K562 (cell line): ENCODE data around the gene SRRT. TPM values are rescaled to one million over a fixed set of nuclear protein-coding genes. Genes with fewer than 3 reads are reported as not detected.
A peak's percentile ranks its signal among the peaks of the same experiment; 100 is the strongest.

ENCODE experiments used
- ETV6 ChIP-seq, 3 experiments: fragments of 150-350 bp in 1 of 3; sonication (generic) in 1 of 3; formaldehyde crosslinking in 1 of 3; IDR thresholded peaks; 2 replicates each; pipeline versions ENCODE4 v1.6.1 to v1.8.0; 2014 to 2022; ENCODE audit warnings: borderline replicate concordance in 2 of 3, low read depth in 2 of 3, antibody characterized with exemption in 1 of 3, low read length in 1 of 3, mild to moderate bottlenecking in 1 of 3, missing genetic modification reagents in 1 of 3
- GTF2B ChIP-seq: IDR thresholded peaks from 2 replicates; pipeline ENCODE4 v1.6.1; 2011; ENCODE audit not compliant: insufficient read length; ENCODE audit errors: extremely low read depth
- GTF2F1 ChIP-seq: IDR thresholded peaks from 2 replicates; pipeline ENCODE4 v1.6.1; 2011; ENCODE audit warnings: low read depth, low read length, improper control_type of control experiment
- ILK ChIP-seq: fragments of 450-650 bp; IDR thresholded peaks from 2 replicates; pipeline ENCODE4 v1.6.1; 2016; ENCODE audit warnings: missing genetic modification characterization, low read depth, mild to moderate bottlenecking, missing compliant biosample characterization, moderate library complexity, borderline replicate concordance
- MCM7 ChIP-seq, 2 experiments: fragments of 450-650 bp; IDR thresholded peaks; 2 replicates each; pipeline ENCODE4 v1.6.1; 2016 to 2018
- MIER1 ChIP-seq: fragments of 450-650 bp; IDR thresholded peaks from 2 replicates; pipeline ENCODE4 v1.6.1; 2016; ENCODE audit warnings: antibody characterized with exemption, mild to moderate bottlenecking, low read depth
- POLR2AphosphoS2 ChIP-seq: IDR thresholded peaks from 2 replicates; pipeline ENCODE4 v1.6.1; 2012; ENCODE audit warnings: low read length, improper control_type of control experiment
- RB1 ChIP-seq: fragments of 450-650 bp; IDR thresholded peaks from 2 replicates; pipeline ENCODE4 v1.6.1; 2017; ENCODE audit warnings: low read depth, mild to moderate bottlenecking
- TCFL5 ChIP-seq: fragments of 250-450 bp; sonication (Bioruptor Pico); conservative IDR thresholded peaks from 2 replicates; pipeline ENCODE4 v1.6.1; 2021; ENCODE audit warnings: mild to moderate bottlenecking, moderate library complexity, matching md5 sums
- ZBTB11 ChIP-seq, 3 experiments: fragments of 200-800 bp in 1 of 3; fragments of 250-450 bp in 1 of 3; fragments of 450-650 bp in 1 of 3; sonication (Bioruptor Pico) in 1 of 3; sonication (Bioruptor generic) in 1 of 3; formaldehyde crosslinking in 1 of 3; IDR thresholded peaks; 2 replicates each; pipeline versions ENCODE4 v1.6.1 to v1.8.0; 2016 to 2022; ENCODE audit warnings: mild to moderate bottlenecking in 2 of 3, missing genetic modification characterization in 2 of 3, missing compliant biosample characterization in 1 of 3, moderate library complexity in 1 of 3
- ZNF212 ChIP-seq: fragments of 450-650 bp; formaldehyde crosslinking; IDR thresholded peaks from 2 replicates; pipeline ENCODE4 v1.4.0; 2020; ENCODE audit warnings: mild to moderate bottlenecking
- ZNF24 ChIP-seq: fragments of 450-650 bp; IDR thresholded peaks from 2 replicates; pipeline ENCODE4 v1.6.1; 2016
- ZNF41 ChIP-seq: fragments of 250-450 bp; sonication (Bioruptor Pico); conservative IDR thresholded peaks from 2 replicates; pipeline ENCODE4 v1.4.0; 2020; ENCODE audit warnings: mild to moderate bottlenecking
- ZNF431 ChIP-seq: sonication (generic); formaldehyde crosslinking; IDR thresholded peaks from 2 replicates; pipeline ENCODE4 v1.8.0; 2022; ENCODE audit warnings: mild to moderate bottlenecking, missing genetic modification reagents
- ZNF436 ChIP-seq: fragments of 250-450, 450-650 bp; sonication (Bioruptor Pico); formaldehyde crosslinking; IDR thresholded peaks from 2 replicates; pipeline ENCODE4 v1.7.0; 2020; ENCODE audit warnings: mild to moderate bottlenecking
- polyA plus RNA-seq, 8 experiments: library from polyadenylated mRNA; depleted of rRNA in 4 of 8; stranded (reverse) in 5 of 8; unstranded in 3 of 8; fragments of >200 nt; fragmentation: Nextera tagmentation in 2 of 8; fragmentation: Illumina TruSeq in 1 of 8; extraction: Ambion mirVana in 2 of 8; extraction: Trizol in 1 of 8; gene quantifications; 2 replicates each; pipeline versions ENCODE4 v1.2.1 to v1.2.3, GENCODE V29; 2011 to 2014; ENCODE audit warnings: inconsistent platforms in 1 of 8, missing spikeins in 1 of 8
- total RNA-seq, 7 experiments: library from RNA; depleted of rRNA in 6 of 7; stranded (reverse); fragments of >200 nt in 6 of 7; fragmentation: Illumina TruSeq in 2 of 7; extraction: Trizol in 2 of 7; gene quantifications; 2 replicates each; pipeline versions ENCODE4 v1.2.1 to v1.2.3, GENCODE V29; 2011 to 2021; ENCODE audit warnings: low replicate concordance in 1 of 7
- TF ChIP-seq, protein P1 (sequence below): sonication (generic); formaldehyde crosslinking; IDR thresholded peaks from 2 replicates; pipeline ENCODE4 v1.8.0; 2022; ENCODE audit warnings: mild to moderate bottlenecking, missing genetic modification reagents
- TF ChIP-seq, protein P2 (sequence below): fragments of 450-650 bp; formaldehyde crosslinking; IDR thresholded peaks from 2 replicates; pipeline ENCODE4 v1.4.0; 2020; ENCODE audit warnings: mild to moderate bottlenecking
- TF ChIP-seq, protein P3 (sequence below): fragments of 250-450 bp; sonication (Bioruptor Pico); IDR thresholded peaks from 2 replicates; pipeline ENCODE4 v1.4.0; 2020; ENCODE audit warnings: mild to moderate bottlenecking, moderate library complexity

SRRT gene
- total and polyA plus RNA-seq, 9 of the 15 experiments (the other 6 are each of a cell fraction or from before 2014, with no cell fraction given): 10.3 to 263 (median 84.4) TPM

GRCh38 chr7:100895956-100896731 lies 21.2 kb downstream of the SRRT start (continued):
- no peak for TF ChIP-seq GTF2B
- TF ChIP-seq MIER1: peak; percentile 80; the same call in 1 of the 2 replicates
- TF ChIP-seq, protein P1, sequence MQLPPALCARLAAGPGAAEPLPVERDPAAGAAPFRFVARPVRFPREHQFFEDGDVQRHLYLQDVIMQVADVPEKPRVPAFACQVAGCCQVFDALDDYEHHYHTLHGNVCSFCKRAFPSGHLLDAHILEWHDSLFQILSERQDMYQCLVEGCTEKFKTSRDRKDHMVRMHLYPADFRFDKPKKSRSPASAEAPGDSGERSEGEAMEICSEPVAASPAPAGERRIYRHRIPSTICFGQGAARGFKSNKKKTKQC (CRISPR knock-in tag): peak; percentile 73; the same call in 1 of the 2 replicates
- TF ChIP-seq ZNF24: no peak
- no peak for TF ChIP-seq ZNF212 (CRISPR knock-in tag)
- no peak for TF ChIP-seq ILK (tag)
- no peak for TF ChIP-seq MCM7 (IDR thresholded peaks at IDR 0.05)
- TF ChIP-seq ETV6 (IDR thresholded peaks at IDR 0.05; ENCODE audit: borderline replicate concordance in 1 of 2, low read depth in 2 of 2, low read length in 1 of 2): no peak
- no peak; the same call in 1 of the 2 replicates for TF ChIP-seq ETV6 (CRISPR knock-in tag; IDR thresholded peaks at IDR 0.05; ENCODE audit: borderline replicate concordance)
- TF ChIP-seq TCFL5 (CRISPR knock-in tag): no peak
- TF ChIP-seq ZNF436 (CRISPR knock-in tag): no peak
- TF ChIP-seq ZNF41: no peak
- TF ChIP-seq ZBTB11 (CRISPR knock-in tag; IDR thresholded peaks at IDR 0.05): 0 out of 6 replicates have a peak, but pooled peaks of 1 of the 3 experiments have one; percentile 32
- no peak for TF ChIP-seq RB1
- TF ChIP-seq ZNF431 (CRISPR knock-in tag): 0 out of 2 replicates have a peak, but pooled peaks have one; percentile 70
- TF ChIP-seq GTF2F1: 0 out of 2 replicates have a peak, but pooled peaks have one; percentile 29
- TF ChIP-seq POLR2AphosphoS2: no peak
- TF ChIP-seq, protein P2, sequence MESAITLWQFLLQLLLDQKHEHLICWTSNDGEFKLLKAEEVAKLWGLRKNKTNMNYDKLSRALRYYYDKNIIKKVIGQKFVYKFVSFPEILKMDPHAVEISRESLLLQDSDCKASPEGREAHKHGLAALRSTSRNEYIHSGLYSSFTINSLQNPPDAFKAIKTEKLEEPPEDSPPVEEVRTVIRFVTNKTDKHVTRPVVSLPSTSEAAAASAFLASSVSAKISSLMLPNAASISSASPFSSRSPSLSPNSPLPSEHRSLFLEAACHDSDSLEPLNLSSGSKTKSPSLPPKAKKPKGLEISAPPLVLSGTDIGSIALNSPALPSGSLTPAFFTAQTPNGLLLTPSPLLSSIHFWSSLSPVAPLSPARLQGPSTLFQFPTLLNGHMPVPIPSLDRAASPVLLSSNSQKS (CRISPR knock-in tag): no peak
- TF ChIP-seq, protein P3, sequence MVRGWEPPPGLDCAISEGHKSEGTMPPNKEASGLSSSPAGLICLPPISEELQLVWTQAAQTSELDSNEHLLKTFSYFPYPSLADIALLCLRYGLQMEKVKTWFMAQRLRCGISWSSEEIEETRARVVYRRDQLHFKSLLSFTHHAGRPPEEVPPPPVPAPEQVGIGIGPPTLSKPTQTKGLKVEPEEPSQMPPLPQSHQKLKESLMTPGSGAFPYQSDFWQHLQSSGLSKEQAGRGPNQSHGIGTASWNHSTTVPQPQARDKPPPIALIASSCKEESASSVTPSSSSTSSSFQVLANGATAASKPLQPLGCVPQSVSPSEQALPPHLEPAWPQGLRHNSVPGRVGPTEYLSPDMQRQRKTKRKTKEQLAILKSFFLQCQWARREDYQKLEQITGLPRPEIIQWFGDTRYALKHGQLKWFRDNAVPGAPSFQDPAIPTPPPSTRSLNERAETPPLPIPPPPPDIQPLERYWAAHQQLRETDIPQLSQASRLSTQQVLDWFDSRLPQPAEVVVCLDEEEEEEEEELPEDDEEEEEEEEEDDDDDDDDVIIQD (CRISPR knock-in tag): no peak
